Endothelial cell (in vitro differentiated cells): Measurements from ENCODE around the gene CYP4F11. TPM values are rescaled to one million over a fixed set of nuclear protein-coding genes. Genes with fewer than 3 reads are reported as not detected.

Experiments used
- DNase-seq: peaks from one replicate; pipeline ENCODE4 v3.0.0; 2021; ENCODE audit warnings: low spot score
- H3K27ac Mint-ChIP-seq: one replicate; pipeline ENCODE4 v1.8.0; 2021; ENCODE audit warnings: mixed read lengths, inconsistent platforms; ENCODE audit not compliant: unreplicated experiment
- H3K27me3 Mint-ChIP-seq: one replicate; pipeline ENCODE4 v1.8.0; 2021; ENCODE audit warnings: mild to moderate bottlenecking, moderate library complexity, mixed read lengths, inconsistent platforms; ENCODE audit not compliant: unreplicated experiment
- H3K36me3 Mint-ChIP-seq: one replicate; pipeline ENCODE4 v1.8.0; 2021; ENCODE audit warnings: mild to moderate bottlenecking, low read depth, mixed read lengths, inconsistent platforms; ENCODE audit not compliant: unreplicated experiment
- H3K4me1 Mint-ChIP-seq: one replicate; pipeline ENCODE4 v1.8.0; 2021; ENCODE audit warnings: mild to moderate bottlenecking, mixed read lengths, inconsistent platforms; ENCODE audit not compliant: unreplicated experiment
- H3K4me3 Mint-ChIP-seq: one replicate; pipeline ENCODE4 v1.8.0; 2021; ENCODE audit warnings: mild to moderate bottlenecking, mixed read lengths, inconsistent platforms; ENCODE audit not compliant: unreplicated experiment
- H3K9me3 Mint-ChIP-seq: one replicate; pipeline ENCODE4 v1.8.0; 2021; ENCODE audit warnings: mixed read lengths, inconsistent platforms; ENCODE audit not compliant: unreplicated experiment
- CTCF ChIP-seq: fragments of 200-600 bp; sonication (generic); IDR thresholded peaks from one replicate; pipeline ENCODE4 v1.5.0; 2021; ENCODE audit warnings: antibody characterized with exemption; ENCODE audit not compliant: unreplicated experiment
- long read RNA-seq: library from polyadenylated mRNA; unstranded; transcript quantifications from one replicate; pipeline ENCODE4 v2.0.0, GENCODE V29; 2020; ENCODE audit not compliant: unreplicated experiment
- total RNA-seq: library from RNA; stranded (reverse); fragmentation: NEBNext Ultra II Directional; extraction: Animal tissue kit (Norgen Biotek cat#: 25700); gene quantifications from one replicate; pipeline ENCODE4 v1.2.1, GENCODE V29; 2021; ENCODE audit not compliant: unreplicated experiment

Gene CYP4F11
- not detected for total RNA-seq
- long read RNA-seq: 0 reads

GRCh38 chr19:15934332-15935078, at the start of gene CYP4F11:
Gene CYP4F11, minus strand, starts transcription at chr19:15934529. Its CDS starts 121 bp downstream, at chr19:15934408.
- Mint-ChIP-seq H3K27me3 (peaks cover 18% of the 10 kb centered on the region), H3K9me3 (peaks cover 32% of the 10 kb centered on the region), H3K36me3 (peaks cover 12% of the 10 kb centered on the region), H3K27ac (no peak within 1 kb of the TSS), H3K4me1 (no peaks in the 10 kb centered on the region), H3K4me3 (no peak within 1 kb of the TSS)
- no peak for TF ChIP-seq CTCF
- no peak for DNase-seq

GRCh38 chr19:15979293-15979692, 45.0 kb upstream of the CYP4F11 start:
- peaks cover 29% of the 10 kb centered on the region for H3K9me3 Mint-ChIP-seq
- H3K4me1 Mint-ChIP-seq: no peaks in the 10 kb centered on the region
- peaks cover 5% of the 10 kb centered on the region for H3K27me3 Mint-ChIP-seq
- no peak for TF ChIP-seq CTCF
- H3K4me3 Mint-ChIP-seq: no peak overlapping the region
- DNase-seq: no peak
- no peak overlapping the region for H3K27ac Mint-ChIP-seq
- peaks cover 10% of the 10 kb centered on the region for H3K36me3 Mint-ChIP-seq

GRCh38 chr19:15977690-15978089, 43.4 kb upstream of the CYP4F11 start:
- TF ChIP-seq CTCF: no peak
- Mint-ChIP-seq H3K27me3 (peaks cover 5% of the 10 kb centered on the region), H3K9me3 (peaks cover 36% of the 10 kb centered on the region), H3K27ac (no peak overlapping the region), H3K4me3 (no peak overlapping the region), H3K4me1 (no peaks in the 10 kb centered on the region), H3K36me3 (peaks cover 10% of the 10 kb centered on the region)
- DNase-seq: no peak

GRCh38 chr19:15976836-15977689, 42.7 kb upstream of the CYP4F11 start:
- H3K9me3 Mint-ChIP-seq: peaks cover 41% of the 10 kb centered on the region
- no peak overlapping the region for H3K4me3 Mint-ChIP-seq

More at GRCh38 chr19:15976836-15977689, 42.7 kb upstream of the CYP4F11 start:
- no peak for DNase-seq
- no peak for TF ChIP-seq CTCF
- Mint-ChIP-seq H3K36me3 (peaks cover 10% of the 10 kb centered on the region), H3K27ac (no peak overlapping the region), H3K4me1 (no peaks in the 10 kb centered on the region), H3K27me3 (peaks cover 3% of the 10 kb centered on the region)
